ENCODE data around the gene OSBPL6. TPM values are rescaled to one million over a fixed set of nuclear protein-coding genes. Genes with fewer than 3 reads are reported as not detected.

The OSBPL6 gene
- total and polyA plus RNA-seq, 10 of the 15 experiments (the other 5 are each of a cell fraction or from before 2014, with no cell fraction given), result 0.01 to 0.08 (median 0.03) TPM; not detected in 5

GRCh38 chr2:178152977-178153376, 41.3 kb upstream of the OSBPL6 start:
- H2AFZ ChIP-seq (ENCODE audit: control insufficient read depth, low read depth, low read length), result no peak overlapping the region
- H3K79me2 ChIP-seq (ENCODE audit: control insufficient read depth, insufficient read depth, low read length), result no peaks in the 10 kb centered on the region
- H3K4me2 ChIP-seq (ENCODE audit: control insufficient read depth, insufficient read depth), result no peak overlapping the region
- WGBS (ENCODE audit: insufficient coverage, insufficient replicate concordance, low lambda C conversion rate, missing lambda C conversion rate), result 4% methylated on average over 1 of the region's 1 CpG
- intact Hi-C loops (cut with micrococcal nuclease; ENCODE audit: unreplicated experiment) (no loop called here), in situ Hi-C loops (cut with MboI) (no loop called here)
- DNase-seq (ENCODE audit: low read depth, low spot score) (no peak), FAIRE-seq (no peak), ATAC-seq (no peak)
- no peak overlapping the region for H3K9ac ChIP-seq (ENCODE audit: control insufficient read depth, insufficient read depth, low read length)
- no peaks in the 10 kb centered on the region; the same call in 2 of the 3 replicates for H3K9me3 ChIP-seq (replicated peaks; ENCODE audit: control insufficient read depth, insufficient read depth, low read length)
- SMC1A ChIA-PET (ENCODE audit: uncharacterized antibody, unreplicated experiment), result no interaction called here
- H3K27me3 ChIP-seq (replicated peaks in 1 of 2; ENCODE audit: control insufficient read depth in 2 of 2, insufficient read depth in 2 of 2, low read length in 1 of 2), result no peaks in the 10 kb centered on the region
- BruUV-seq (replicated peaks), result no TSS peak
- no peaks in the 10 kb centered on the region for H4K20me1 ChIP-seq (ENCODE audit: control insufficient read depth, insufficient read depth)
- CTCF ChIA-PET, result interaction anchor here (0.8 to 1.4 kb wide), 3 partner anchors 19 to 261 kb away, joined by 3 to 4 read pairs (median 3); partner anchors contain the start of gene RBM45
- RAD21 ChIA-PET (ENCODE audit: unreplicated experiment), result no interaction called here
- TF ChIP-seq HDAC6 (IDR thresholded peaks at IDR 0.05; ENCODE audit: unreplicated experiment) (no peak), CBX5 (IDR thresholded peaks at IDR 0.05; ENCODE audit: low read depth) (no peak), REST (IDR thresholded peaks at IDR 0.05; ENCODE audit: low read depth, low read length) (no peak), MYB (IDR thresholded peaks at IDR 0.05; ENCODE audit: borderline replicate concordance, low read depth, low read length) (no peak), ZBTB11 (CRISPR knock-in tag; IDR thresholded peaks at IDR 0.05) (no peak), BCL11A (IDR thresholded peaks at IDR 0.05; ENCODE audit: low read depth, low read length) (no peak), SP1 (IDR thresholded peaks at IDR 0.05; ENCODE audit: low read depth, low read length) (no peak), BRCA1 (IDR thresholded peaks at IDR 0.05; ENCODE audit: low read depth, low read length) (no peak), RCOR1 (conservative IDR thresholded peaks at IDR 0.05; ENCODE audit: low read depth, low read length) (no peak), RAD21 (IDR thresholded peaks at IDR 0.05; ENCODE audit: insufficient read depth, low read depth, low read length) (no peak), ELK1 (IDR thresholded peaks at IDR 0.05; ENCODE audit: low read depth, low read length) (no peak), RBBP5 (conservative IDR thresholded peaks at IDR 0.05) (no peak)
- no peak overlapping the region for H3K4me3 ChIP-seq
- H3K27ac ChIP-seq (ENCODE audit: control insufficient read depth, insufficient read depth), result no peak overlapping the region
- no peaks in the 10 kb centered on the region for H3K4me1 ChIP-seq (ENCODE audit: control insufficient read depth, insufficient read depth, low read length)
- H3K36me3 ChIP-seq (ENCODE audit: control insufficient read depth in 2 of 2, insufficient read depth in 2 of 2, low read length in 1 of 2), result no peaks in the 10 kb centered on the region
- POLR2A ChIA-PET, result no interaction called here
